MM.1S (cell line): ENCODE results near the gene AP2A2.

Experiments
- DNase-seq: peaks from one replicate; pipeline ENCODE4 v3.0.0-alpha.2; 2015
- H2AFZ ChIP-seq: fragments of 300-600 bp; sonication (generic); 2 replicates; pipeline ENCODE4 v1.6.0; 2016; ENCODE audit warnings: antibody characterized with exemption, low read length
- H3F3A ChIP-seq: fragments of 300-600 bp; sonication (generic); 2 replicates; pipeline ENCODE4 v1.6.1; 2016; ENCODE audit warnings: mild to moderate bottlenecking, antibody characterized with exemption, low read length, moderate library complexity, mixed read lengths; ENCODE audit not compliant: insufficient read depth
- H3K27ac ChIP-seq: fragments of 300-600 bp; sonication (generic); 2 replicates; pipeline ENCODE4 v1.5.1; 2016; ENCODE audit warnings: mild to moderate bottlenecking, low read length
- H3K27me3 ChIP-seq: fragments of 300-600 bp; sonication (generic); replicated peaks from 2 replicates; pipeline ENCODE4 v1.6.0; 2016; ENCODE audit warnings: low read length; ENCODE audit not compliant: insufficient read depth
- H3K36me3 ChIP-seq: fragments of 300-600 bp; sonication (generic); replicated peaks from 2 replicates; pipeline ENCODE4 v1.6.1; 2016; ENCODE audit warnings: mild to moderate bottlenecking, low read length, mixed read lengths; ENCODE audit not compliant: insufficient read depth
- H3K4me1 ChIP-seq: fragments of 300-600 bp; sonication (generic); 2 replicates; pipeline ENCODE4 v1.6.1; 2016; ENCODE audit warnings: low read length, mixed read lengths
- H3K4me2 ChIP-seq: fragments of 300-600 bp; sonication (generic); 2 replicates; pipeline ENCODE4 v1.6.0; 2016; ENCODE audit warnings: low read depth, low read length
- H3K4me3 ChIP-seq: fragments of 300-600 bp; sonication (generic); 2 replicates; pipeline ENCODE4 v1.5.1; 2016; ENCODE audit warnings: low read length, mixed read lengths
- H3K79me2 ChIP-seq: fragments of 300-600 bp; sonication (generic); 2 replicates; pipeline ENCODE4 v1.6.1; 2016; ENCODE audit warnings: mixed run types, low read length, mixed read lengths
- H3K9ac ChIP-seq: fragments of 300-600 bp; sonication (generic); 2 replicates; pipeline ENCODE4 v1.6.1; 2016; ENCODE audit warnings: low read length, mixed read lengths
- H3K9me2 ChIP-seq: fragments of 300-600 bp; sonication (generic); replicated peaks from 2 replicates; pipeline ENCODE4 v1.6.1; 2016; ENCODE audit warnings: mild to moderate bottlenecking, low read length, mixed read lengths; ENCODE audit not compliant: insufficient read depth
- H3K9me3 ChIP-seq: fragments of 300-600 bp; sonication (generic); replicated peaks from 2 replicates; pipeline ENCODE4 v1.6.1; 2016; ENCODE audit warnings: mild to moderate bottlenecking, low read length, mixed read lengths; ENCODE audit not compliant: insufficient read depth
- H4K20me1 ChIP-seq: fragments of 300-600 bp; sonication (generic); 2 replicates; pipeline ENCODE4 v1.6.1; 2016; ENCODE audit warnings: mild to moderate bottlenecking, low read length, moderate library complexity, mixed read lengths; ENCODE audit not compliant: insufficient read depth
- CTCF ChIP-seq: fragments of 300-600 bp; sonication (generic); IDR thresholded peaks from 2 replicates; pipeline ENCODE4 v1.5.1; 2016; ENCODE audit warnings: antibody characterized with exemption, low read length, mixed read lengths
- EZH2 ChIP-seq: fragments of 300-600 bp; sonication (generic); optimal IDR thresholded peaks from 2 replicates; pipeline ENCODE3; 2017; ENCODE audit warnings: low read depth, mild to moderate bottlenecking, antibody characterized with exemption, low read length, mixed read lengths
- EZH2phosphoT487 ChIP-seq: fragments of 300-600 bp; sonication (generic); IDR thresholded peaks from 2 replicates; pipeline ENCODE4 v1.6.1; 2018; ENCODE audit warnings: antibody characterized with exemption, low read length

AP2A2 gene

DNA sequence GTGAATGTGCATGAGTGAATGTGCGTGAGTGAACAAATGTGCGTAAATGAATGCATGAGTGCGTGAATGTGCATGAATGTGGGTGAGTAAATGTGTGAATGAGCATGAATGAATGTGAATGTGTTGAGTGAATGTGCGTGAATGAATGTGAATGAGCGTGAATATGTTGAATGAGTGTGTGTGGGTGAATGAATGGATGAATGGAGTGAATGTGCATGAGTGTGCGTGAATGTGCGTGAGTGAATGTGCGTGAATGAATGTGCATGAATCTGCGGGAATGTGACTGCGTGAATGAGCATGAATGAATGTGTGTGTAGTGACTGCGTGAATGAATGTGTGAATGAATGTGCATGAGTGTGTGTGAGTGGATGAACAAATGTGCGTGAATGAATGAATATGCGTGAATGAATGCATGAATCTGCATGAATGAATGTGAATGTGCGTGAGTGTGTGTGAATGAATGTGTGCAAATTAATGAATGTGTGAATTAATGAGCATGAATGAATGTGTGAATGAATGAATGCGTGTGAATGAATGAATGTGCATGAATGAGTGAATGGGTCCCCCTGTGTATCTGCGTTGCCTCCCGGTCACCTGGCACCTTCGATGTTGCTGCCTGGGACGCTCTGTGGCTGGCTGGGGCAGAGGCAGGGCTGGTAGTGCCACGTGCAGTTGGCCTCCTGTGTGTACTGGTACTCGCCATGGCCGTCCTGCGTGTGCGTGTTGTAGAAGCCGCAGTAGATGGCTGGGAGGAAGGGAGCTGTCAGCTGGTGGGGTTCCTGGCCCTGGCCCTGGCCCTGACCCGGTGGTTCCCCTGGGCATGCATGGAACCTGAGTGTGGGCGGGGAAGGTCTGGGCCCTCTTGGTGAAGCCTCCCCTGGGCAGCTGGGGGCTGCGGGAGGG, 97.5 kb downstream of the AP2A2 start:
- Histone ChIP-seq H3K4me2 (no peak overlapping the region), H3K9me3 (no peaks in the 10 kb centered on the region), H3K9ac (no peak overlapping the region), H3K4me3 (no peak overlapping the region), H3K36me3 (no peaks in the 10 kb centered on the region), H3K4me1 (no peaks in the 10 kb centered on the region), H3K9me2 (no peaks in the 10 kb centered on the region), H2AFZ (no peak overlapping the region), H3K27me3 (peaks cover 16% of the 10 kb centered on the region; the same call in 1 of the 2 replicates), H3K79me2 (no peaks in the 10 kb centered on the region), H4K20me1 (no peaks in the 10 kb centered on the region), H3K27ac (no peak overlapping the region), H3F3A (no peaks in the 10 kb centered on the region)
- DNase-seq: no peak
- TF ChIP-seq EZH2phosphoT487 (no peak), EZH2 (no peak), CTCF (no peak)

DNA sequence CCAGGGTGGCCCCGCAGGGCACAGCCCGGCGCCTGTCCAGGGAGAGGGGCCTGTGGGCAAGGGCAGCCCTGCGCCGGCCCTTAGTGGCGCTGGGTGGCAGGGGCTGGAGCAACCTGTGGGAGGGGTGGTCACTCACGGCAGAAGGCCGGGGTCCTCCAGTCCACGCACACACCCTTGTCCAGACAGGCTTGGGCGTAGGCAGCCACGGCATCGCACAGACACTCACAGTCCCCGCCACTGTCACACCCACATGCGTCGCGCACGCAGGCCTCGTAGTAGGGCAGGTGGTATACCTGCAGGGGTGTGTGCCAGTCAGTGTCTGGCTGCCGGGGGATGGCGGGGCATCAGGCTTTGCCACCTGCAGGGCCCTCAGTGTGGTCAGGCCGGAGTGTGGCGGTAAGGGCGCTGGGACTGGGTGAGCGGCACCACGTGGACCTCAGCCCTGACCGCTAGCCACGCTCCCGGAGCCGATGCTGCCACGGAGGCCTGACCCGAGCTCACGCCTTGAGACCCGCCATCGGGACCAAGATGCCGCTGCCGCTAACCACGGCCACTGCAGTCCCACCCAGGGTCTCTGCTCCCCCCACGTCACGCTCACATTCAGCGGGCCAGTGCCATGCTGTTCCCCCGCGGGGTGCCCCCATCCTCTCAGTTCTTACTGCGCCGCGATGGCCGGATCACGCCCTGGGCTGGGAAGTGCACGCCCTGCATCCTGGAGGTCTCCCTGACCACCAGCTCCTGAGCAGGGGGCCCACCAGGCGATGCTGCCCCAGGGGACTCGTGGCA, 98.3 kb downstream of the AP2A2 start:
- Histone ChIP-seq H3K4me3 (no peak overlapping the region), H3K4me1 (no peaks in the 10 kb centered on the region), H3F3A (no peaks in the 10 kb centered on the region), H3K4me2 (no peak overlapping the region), H4K20me1 (no peaks in the 10 kb centered on the region), H3K27ac (no peak overlapping the region), H3K79me2 (no peaks in the 10 kb centered on the region), H3K27me3 (peaks cover 25% of the 10 kb centered on the region; the same call in 1 of the 2 replicates), H3K36me3 (no peaks in the 10 kb centered on the region), H3K9ac (no peak overlapping the region), H3K9me3 (no peaks in the 10 kb centered on the region), H2AFZ (no peak overlapping the region), H3K9me2 (no peaks in the 10 kb centered on the region)
- TF ChIP-seq EZH2: no peak
- TF ChIP-seq CTCF: no peak
- TF ChIP-seq EZH2phosphoT487: no peak
- no peak for DNase-seq

- no peaks in the 10 kb centered on the region for H3K9me2 ChIP-seq
- H3K9ac ChIP-seq: no peak overlapping the region
- H3K79me2 ChIP-seq: no peaks in the 10 kb centered on the region
Observed at GRCh38 chr11:1024597-1025409, 99.1 kb downstream of the AP2A2 start.

More at GRCh38 chr11:1024597-1025409, 99.1 kb downstream of the AP2A2 start:
- no peaks in the 10 kb centered on the region for H3K36me3 ChIP-seq
- H2AFZ ChIP-seq: no peak overlapping the region
- TF ChIP-seq EZH2 (no peak), EZH2phosphoT487 (no peak), CTCF (no peak)
- H3K27me3 ChIP-seq: peaks cover 31% of the 10 kb centered on the region; the same call in 1 of the 2 replicates
- DNase-seq: no peak
- no peak overlapping the region for H3K27ac ChIP-seq
- no peak overlapping the region for H3K4me3 ChIP-seq
- no peaks in the 10 kb centered on the region for H3K4me1 ChIP-seq
- no peaks in the 10 kb centered on the region for H3F3A ChIP-seq
- no peaks in the 10 kb centered on the region for H3K9me3 ChIP-seq
- H3K4me2 ChIP-seq: no peak overlapping the region
- H4K20me1 ChIP-seq: no peaks in the 10 kb centered on the region
